MV-4-11 (cell line): Measurements from ENCODE around the gene NTNG2.

ENCODE experiments used
- DNase-seq: peaks from one replicate; lab custom pipeline; 2025; lab: John Stamatoyannopoulos, UW

Gene NTNG2

GRCh38 chr9:132171702-132172101 is 9.8 kb downstream of the NTNG2 start:
- DNase-seq, result no peak

GRCh38 chr9:132172185-132172584 is 10.3 kb downstream of the NTNG2 start:
- no peak for DNase-seq

- DNase-seq, result no peak
Observed at GRCh38 chr9:132175431-132175830, 13.6 kb downstream of the NTNG2 start.

- DNase-seq, result no peak
Observed at GRCh38 chr9:132176338-132176737, 14.5 kb downstream of the NTNG2 start.

GRCh38 chr9:132181796-132182313 is 20.0 kb downstream of the NTNG2 start:
- DNase-seq, result no peak

GRCh38 chr9:132182314-132183091 is 20.6 kb downstream of the NTNG2 start:
- no peak for DNase-seq

- no peak for DNase-seq
Observed at GRCh38 chr9:132183134-132183533, 21.3 kb downstream of the NTNG2 start.

- no peak for DNase-seq
Observed at GRCh38 chr9:132183715-132184114, 21.9 kb downstream of the NTNG2 start.

- no peak for DNase-seq
Observed at GRCh38 chr9:132184124-132184523, 22.3 kb downstream of the NTNG2 start.

GRCh38 chr9:132185073-132186009 is 23.5 kb downstream of the NTNG2 start:
- no peak for DNase-seq

- no peak for DNase-seq
Observed at GRCh38 chr9:132187121-132187620, 25.3 kb downstream of the NTNG2 start.

- no peak for DNase-seq
Observed at GRCh38 chr9:132190966-132191365, 29.1 kb downstream of the NTNG2 start.

- DNase-seq, result no peak
Observed at GRCh38 chr9:132192728-132193127, 30.9 kb downstream of the NTNG2 start.

- no peak for DNase-seq
Observed at GRCh38 chr9:132193227-132194124, 31.6 kb downstream of the NTNG2 start.

GRCh38 chr9:132194508-132194907 is 32.6 kb downstream of the NTNG2 start:
- DNase-seq, result no peak

- no peak for DNase-seq
Observed at GRCh38 chr9:132197315-132197714, 35.5 kb downstream of the NTNG2 start.

GRCh38 chr9:132197856-132198550 is 36.1 kb downstream of the NTNG2 start:
- no peak for DNase-seq

GRCh38 chr9:132199056-132199455 is 37.2 kb downstream of the NTNG2 start:
- no peak for DNase-seq

- DNase-seq, result no peak
Observed at GRCh38 chr9:132200706-132201105, 38.8 kb downstream of the NTNG2 start.

- DNase-seq, result no peak
Observed at GRCh38 chr9:132201139-132201538, 39.3 kb downstream of the NTNG2 start.
